ENCODE results near the gene DPEP1. TPM values are rescaled to one million over a fixed set of nuclear protein-coding genes. Genes with fewer than 3 reads are reported as not detected.

The DPEP1 gene
- total RNA-seq, 1 donor from 2014 or later = not detected

- H3K27me3 ChIP-seq (ENCODE audit: low read depth) = peaks cover 88% of the 10 kb centered on the region
Observed at GRCh38 chr16:89572073-89572484, 41.4 kb upstream of the DPEP1 start.

GRCh38 chr16:89572485-89573205, 40.8 kb upstream of the DPEP1 start:
- Histone ChIP-seq H3K9me3 (replicated peaks) (no peaks in the 10 kb centered on the region), H3K27ac (replicated peaks) (no peak overlapping the region), H3K36me3 (no peaks in the 10 kb centered on the region), H3K4me1 (peaks cover 27% of the 10 kb centered on the region), H3K27me3 (ENCODE audit: low read depth) (peaks cover 94% of the 10 kb centered on the region), H3K4me3 (no peak overlapping the region)
- DNase-seq = no peak
- no peak for TF ChIP-seq CTCF (IDR thresholded peaks at IDR 0.05; ENCODE audit: borderline replicate concordance)
- intact Hi-C loops (cut with micrococcal nuclease) = no loop called here

More at GRCh38 chr16:89572073-89572484, 41.4 kb upstream of the DPEP1 start:
- no peak overlapping the region for H3K4me3 ChIP-seq
- no peak for TF ChIP-seq CTCF (IDR thresholded peaks at IDR 0.05; ENCODE audit: borderline replicate concordance)
- no peak overlapping the region for H3K27ac ChIP-seq (replicated peaks)
- intact Hi-C loops (cut with micrococcal nuclease) = no loop called here
- H3K9me3 ChIP-seq (replicated peaks) = no peaks in the 10 kb centered on the region
- DNase-seq = no peak
- peaks cover 27% of the 10 kb centered on the region for H3K4me1 ChIP-seq
- no peaks in the 10 kb centered on the region for H3K36me3 ChIP-seq

- no peak for DNase-seq
- intact Hi-C loops (cut with micrococcal nuclease) = no loop called here
- TF ChIP-seq CTCF (IDR thresholded peaks at IDR 0.05; ENCODE audit: borderline replicate concordance) = no peak
- Histone ChIP-seq H3K9me3 (replicated peaks) (no peaks in the 10 kb centered on the region), H3K4me1 (peaks cover 27% of the 10 kb centered on the region), H3K27me3 (ENCODE audit: low read depth) (peaks cover 83% of the 10 kb centered on the region), H3K27ac (replicated peaks) (no peak overlapping the region), H3K4me3 (peak overlapping the region; percentile 56), H3K36me3 (no peaks in the 10 kb centered on the region)
Observed at GRCh38 chr16:89573826-89574680, 39.4 kb upstream of the DPEP1 start.

- H3K27me3 ChIP-seq (ENCODE audit: low read depth) = peaks cover 76% of the 10 kb centered on the region
- intact Hi-C loops (cut with micrococcal nuclease) = no loop called here
- H3K4me3 ChIP-seq = peak overlapping the region; percentile 56
Observed at GRCh38 chr16:89574681-89575246, 38.7 kb upstream of the DPEP1 start.

More at GRCh38 chr16:89574681-89575246, 38.7 kb upstream of the DPEP1 start:
- Histone ChIP-seq H3K9me3 (replicated peaks) (no peaks in the 10 kb centered on the region), H3K27ac (replicated peaks) (no peak overlapping the region), H3K36me3 (no peaks in the 10 kb centered on the region), H3K4me1 (peaks cover 27% of the 10 kb centered on the region)
- TF ChIP-seq CTCF (IDR thresholded peaks at IDR 0.05; ENCODE audit: borderline replicate concordance) = peak; percentile 70
- peak; percentile 32 for DNase-seq
